GM12872 (cell line): Measurements from ENCODE around the gene TMEM132C.

Source experiments
- CTCF ChIP-seq: IDR thresholded peaks from 3 replicates; pipeline ENCODE4 v1.5.1; 2011; ENCODE audit warnings: low read depth, mild to moderate bottlenecking, low read length, moderate library complexity; ENCODE audit not compliant: insufficient read depth

The TMEM132C gene

DNA sequence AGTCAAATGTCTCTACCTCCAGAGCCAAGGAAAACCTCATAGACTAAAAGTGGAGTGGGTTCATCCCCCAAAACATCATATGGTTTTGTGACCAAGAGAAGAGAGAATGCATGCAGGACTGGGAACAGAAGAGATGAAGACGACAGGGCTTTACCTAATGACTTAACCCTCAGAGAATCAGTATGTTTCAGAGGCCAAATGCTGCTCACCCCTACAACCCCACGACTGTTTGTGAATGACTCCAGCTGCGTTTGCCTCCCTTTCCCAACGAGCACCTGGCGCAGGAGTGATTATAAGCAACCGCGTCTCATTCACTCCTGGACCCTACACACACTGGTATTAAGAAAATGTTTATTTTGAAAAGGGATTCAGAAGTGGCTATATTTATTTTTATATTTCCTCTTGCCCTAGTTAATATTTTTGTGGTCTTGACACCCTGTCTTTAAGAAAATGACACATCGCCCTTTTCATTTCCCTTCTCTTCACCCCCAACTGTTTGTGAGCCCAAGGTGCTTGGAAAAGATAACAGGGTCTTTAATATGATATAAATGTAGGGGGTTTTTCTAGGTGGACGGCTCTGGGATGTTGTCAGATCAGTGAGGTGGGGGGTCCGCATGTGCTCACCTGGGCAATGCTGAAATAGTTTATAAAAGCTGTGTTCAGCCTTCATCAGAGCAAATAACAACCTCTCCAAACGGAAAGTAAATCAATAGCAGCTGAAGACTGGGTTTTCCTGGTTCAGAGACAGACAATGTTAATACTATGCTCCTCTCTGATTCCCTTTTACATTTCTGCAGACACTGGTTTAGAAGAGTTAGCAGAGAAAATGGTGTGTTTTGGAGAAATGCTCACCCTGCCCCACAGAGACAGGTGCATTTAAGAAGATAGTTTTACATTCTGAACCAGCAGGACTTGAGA is 479.1 kb downstream of the TMEM132C start:
- TF ChIP-seq CTCF = no peak

DNA sequence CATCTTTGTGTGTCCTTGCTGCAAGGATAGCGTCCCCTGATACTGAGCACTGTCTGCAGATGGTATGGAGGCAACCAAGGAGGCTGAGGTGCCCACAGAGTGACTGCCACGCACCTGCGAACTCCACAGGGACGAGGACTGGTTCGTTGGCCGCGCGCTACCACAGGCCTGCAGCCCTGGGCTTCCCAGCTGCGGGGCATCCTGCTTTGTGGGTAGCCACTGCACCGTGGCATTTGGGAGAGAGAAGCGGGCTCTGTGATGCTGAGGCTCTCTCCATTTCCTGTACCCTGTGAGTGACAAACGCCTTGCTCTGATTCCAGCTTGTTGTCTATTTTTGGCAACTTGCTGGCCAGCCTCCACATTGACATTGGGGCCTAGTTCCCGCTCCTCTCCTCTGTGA is 480.5 kb downstream of the TMEM132C start:
- no peak for TF ChIP-seq CTCF

DNA sequence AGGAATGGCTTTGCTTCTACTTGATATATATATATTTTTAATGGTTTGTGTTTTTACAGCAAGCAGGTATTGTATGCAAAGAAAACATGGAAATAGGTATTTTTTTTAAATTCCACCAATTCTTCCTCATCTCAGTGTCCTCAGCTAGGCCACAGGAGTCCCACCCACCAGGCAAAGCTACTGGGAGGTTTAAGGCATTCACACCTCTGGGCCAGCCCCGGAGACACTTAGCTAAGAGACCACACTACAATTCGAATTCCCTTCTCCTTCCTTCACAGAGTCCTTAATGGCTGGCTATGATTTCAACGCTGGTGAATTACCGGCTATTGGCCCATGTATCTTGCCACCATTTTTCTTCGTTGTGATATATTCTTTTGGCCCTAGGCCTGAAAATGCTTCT is 485.4 kb downstream of the TMEM132C start:
- no peak for TF ChIP-seq CTCF

- no peak for TF ChIP-seq CTCF
These were observed 486.5 kb downstream of the TMEM132C start for GRCh38 chr12:128753438-128753837.

DNA sequence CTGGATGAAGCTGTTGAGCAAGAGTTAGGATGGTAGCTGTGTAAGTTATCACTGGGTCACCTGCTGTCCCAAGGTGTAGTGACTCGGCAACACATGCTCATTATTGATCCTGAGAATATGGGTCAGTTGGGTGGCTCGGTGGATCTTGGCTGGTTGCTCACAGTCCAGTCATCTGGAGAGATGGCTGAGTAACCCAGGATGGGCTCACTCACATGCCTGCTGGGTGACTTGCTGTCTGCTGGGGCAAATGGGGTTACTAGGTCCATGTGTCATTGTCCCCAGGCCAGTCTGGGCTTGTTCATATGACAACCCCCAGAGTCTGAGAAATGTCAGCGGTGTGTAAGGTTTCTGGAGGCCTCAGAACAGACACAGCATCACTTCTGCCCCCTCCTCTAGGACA is 487.3 kb downstream of the TMEM132C start:
- no peak for TF ChIP-seq CTCF

- TF ChIP-seq CTCF = no peak
These were observed 488.6 kb downstream of the TMEM132C start for GRCh38 chr12:128755566-128755965.
